Calu3 (cell line): ENCODE data around the gene TGM5. TPM values are rescaled to one million over a fixed set of nuclear protein-coding genes. Genes with fewer than 3 reads are reported as not detected.

Source experiments
- BruUV-seq: library from RNA; stranded (reverse); fragments of 400-500 nt; replicated peaks from 2 replicates; lab custom pipeline; 2021; lab: Mats Ljungman, UMichigan
- CTCF ChIA-PET: fragments of 300-600 bp; sonication (Branson Sonifier 250); formaldehyde crosslinking; loops from one replicate; lab custom pipeline; 2022; ENCODE audit warnings: antibody characterized with exemption; lab: Charles Lee
- DNase-seq: peaks from one replicate; pipeline ENCODE4 v3.0.0; 2022
- H3K27ac Mint-ChIP-seq: one replicate; pipeline ENCODE4 v1.8.0; 2022; ENCODE audit warnings: mixed read lengths; ENCODE audit not compliant: unreplicated experiment
- H3K27me3 Mint-ChIP-seq: one replicate; pipeline ENCODE4 v1.8.0; 2022; ENCODE audit warnings: mixed read lengths; ENCODE audit not compliant: unreplicated experiment
- H3K36me3 Mint-ChIP-seq: one replicate; pipeline ENCODE4 v1.8.0; 2022; ENCODE audit warnings: mild to moderate bottlenecking, moderate library complexity, mixed read lengths; ENCODE audit not compliant: insufficient read depth, unreplicated experiment
- H3K4me1 Mint-ChIP-seq: one replicate; pipeline ENCODE4 v1.8.0; 2022; ENCODE audit warnings: mild to moderate bottlenecking, low read depth, mixed read lengths; ENCODE audit not compliant: unreplicated experiment
- H3K4me3 Mint-ChIP-seq: one replicate; pipeline ENCODE4 v1.8.0; 2022; ENCODE audit warnings: mild to moderate bottlenecking, low read depth, moderate library complexity, mixed read lengths; ENCODE audit not compliant: unreplicated experiment
- H3K9me3 Mint-ChIP-seq: one replicate; pipeline ENCODE4 v1.8.0; 2022; ENCODE audit warnings: low read depth, mixed read lengths; ENCODE audit not compliant: unreplicated experiment
- CTCF ChIP-seq: fragments of 200-600 bp; IDR thresholded peaks from one replicate; pipeline ENCODE4 v1.8.0; 2022; ENCODE audit warnings: antibody characterized with exemption; ENCODE audit not compliant: unreplicated experiment
- intact Hi-C: fragments of 100-400 bp; cut with micrococcal nuclease; formaldehyde crosslinking; loops from one replicate; pipeline ENCODE4 v1.10.0; 2022; ENCODE audit not compliant: unreplicated experiment
- total RNA-seq: library from RNA; stranded (reverse); gene quantifications from 2 replicates; pipeline ENCODE4 v1.2.3, GENCODE V29; 2022

Gene TGM5
- total RNA-seq, 1 experiment from 2014 or later = not detected

GRCh38 chr15:43239732-43240491 lies 26.8 kb downstream of the TGM5 start:
- BruUV-seq = no TSS peak

GRCh38 chr15:43238671-43239131 lies 28.0 kb downstream of the TGM5 start:
- Mint-ChIP-seq H3K9me3 (no peaks in the 10 kb centered on the region), H3K27me3 (peaks cover 23% of the 10 kb centered on the region), H3K4me3 (no peak overlapping the region), H3K4me1 (no peaks in the 10 kb centered on the region), H3K36me3 (no peaks in the 10 kb centered on the region), H3K27ac (no peak overlapping the region)
- BruUV-seq = no TSS peak
- intact Hi-C loops = no loop called here
- DNase-seq = no peak
- no peak for TF ChIP-seq CTCF
- CTCF ChIA-PET = interaction anchor here (0.7 kb wide), 1 partner anchor 76 kb away, joined by 3 read pairs; no protein-coding TSS in a partner anchor

More at GRCh38 chr15:43239732-43240491, 26.8 kb downstream of the TGM5 start:
- Mint-ChIP-seq H3K36me3 (no peaks in the 10 kb centered on the region), H3K27me3 (peaks cover 30% of the 10 kb centered on the region), H3K27ac (no peak overlapping the region), H3K9me3 (no peaks in the 10 kb centered on the region), H3K4me3 (no peak overlapping the region), H3K4me1 (no peaks in the 10 kb centered on the region)
- CTCF ChIA-PET = no interaction called here
- no peak for DNase-seq
- TF ChIP-seq CTCF = no peak
- intact Hi-C loops = no loop called here

GRCh38 chr15:43237842-43238470 lies 28.8 kb downstream of the TGM5 start:
- H3K4me3 Mint-ChIP-seq = no peak overlapping the region
- peaks cover 17% of the 10 kb centered on the region for H3K27me3 Mint-ChIP-seq
- H3K4me1 Mint-ChIP-seq = no peaks in the 10 kb centered on the region
- H3K27ac Mint-ChIP-seq = no peak overlapping the region
- CTCF ChIA-PET = no interaction called here
- no peak for TF ChIP-seq CTCF
- no peak for DNase-seq
- no peaks in the 10 kb centered on the region for H3K9me3 Mint-ChIP-seq
- BruUV-seq = no TSS peak
- H3K36me3 Mint-ChIP-seq = no peaks in the 10 kb centered on the region
- intact Hi-C loops = no loop called here

GRCh38 chr15:43235536-43235935 lies 31.2 kb downstream of the TGM5 start:
- Mint-ChIP-seq H3K9me3 (no peaks in the 10 kb centered on the region), H3K4me3 (no peak overlapping the region), H3K27ac (no peak overlapping the region), H3K36me3 (no peaks in the 10 kb centered on the region), H3K4me1 (no peaks in the 10 kb centered on the region), H3K27me3 (peaks cover 26% of the 10 kb centered on the region)
- intact Hi-C loops = no loop called here
- CTCF ChIA-PET = no interaction called here
- TF ChIP-seq CTCF = no peak
- DNase-seq = no peak
- BruUV-seq = no TSS peak
